ENCODE data around the gene ZNF605. TPM values are rescaled to one million over a fixed set of nuclear protein-coding genes. Genes with fewer than 3 reads are reported as not detected.

Gene ZNF605
- polyA plus RNA-seq, 3 donors, result 0.32 to 1.9 (median 0.80) TPM

GRCh38 chr12:132950844-132951535, 5.1 kb downstream of the ZNF605 start:
- H3K4me1 ChIP-seq (ENCODE audit: control insufficient read depth in 1 of 2, insufficient read depth in 2 of 2, low read length in 2 of 2), result peaks cover 9 to 11% of the 10 kb centered on the region in 2 donors
- no peak for DNase-seq
- 96% methylated on average over 27 of the region's 27 CpGs for WGBS (ENCODE audit: insufficient coverage)
- no peak overlapping the region for H3K4me3 ChIP-seq (replicated peaks in 1 of 3; ENCODE audit: low read depth in 2 of 3, low read length in 3 of 3)
- intact Hi-C loops (cut with micrococcal nuclease), result no loop called here
- H3K9ac ChIP-seq (ENCODE audit: insufficient read depth, low read length, poor library complexity, severe bottlenecking), result no peak overlapping the region
- no peaks in the 10 kb centered on the region for H4K20me1 ChIP-seq (ENCODE audit: insufficient read depth, low read length)
- Mint-ChIP-seq H3K27ac (no peak overlapping the region), H3K27me3 (ENCODE audit: low read depth in 3 of 3) (peaks cover 0 to 2% (median 0%) of the 10 kb centered on the region in 3 donors), H3K4me1 (peaks cover 12% of the 10 kb centered on the region), H3K4me3 (no peak overlapping the region), H3K36me3 (peaks cover 26 to 44% of the 10 kb centered on the region in 2 donors), H3K9me3 (peaks cover 7 to 55% (median 19%) of the 10 kb centered on the region in 7 donors)
- H3K79me2 ChIP-seq (ENCODE audit: insufficient read depth, low read length), result no peaks in the 10 kb centered on the region
- H3K36me3 ChIP-seq (replicated peaks in 1 of 2; ENCODE audit: control insufficient read depth in 1 of 2, insufficient read depth in 2 of 2, low read length in 2 of 2), result peaks cover 8 to 48% of the 10 kb centered on the region in 2 donors
- no peak for TF ChIP-seq CTCF (IDR thresholded peaks at IDR 0.05)
- H3K27ac ChIP-seq (ENCODE audit: low read depth in 1 of 2, low read length in 2 of 2), result no peak overlapping the region
- H3K4me2 ChIP-seq (replicated peaks; ENCODE audit: extremely low read depth, low read length, poor library complexity, severe bottlenecking), result no peak overlapping the region
- no peak overlapping the region for H2AFZ ChIP-seq (ENCODE audit: insufficient read depth, low read depth, low read length, poor library complexity, severe bottlenecking)
- peaks cover 80 to 89% of the 10 kb centered on the region in 2 donors for H3K9me3 ChIP-seq (replicated peaks in 1 of 2; ENCODE audit: control insufficient read depth in 1 of 2, insufficient read depth in 1 of 2, low read length in 2 of 2)
- no peaks in the 10 kb centered on the region for H3K27me3 ChIP-seq (ENCODE audit: control insufficient read depth in 2 of 2, insufficient read depth in 2 of 2, low read length in 2 of 2)

- H3K9ac ChIP-seq (ENCODE audit: insufficient read depth, low read length, poor library complexity, severe bottlenecking), result no peak overlapping the region
- no peak overlapping the region for H3K4me3 Mint-ChIP-seq
- H3K27ac ChIP-seq (ENCODE audit: low read depth in 1 of 2, low read length in 2 of 2), result no peak overlapping the region
- no peak overlapping the region for H3K4me2 ChIP-seq (replicated peaks; ENCODE audit: extremely low read depth, low read length, poor library complexity, severe bottlenecking)
- H4K20me1 ChIP-seq (ENCODE audit: insufficient read depth, low read length), result no peaks in the 10 kb centered on the region
- no peak for TF ChIP-seq CTCF (IDR thresholded peaks at IDR 0.05)
- peaks cover 33 to 52% of the 10 kb centered on the region in 2 donors for H3K36me3 Mint-ChIP-seq
- H3K4me1 ChIP-seq (ENCODE audit: control insufficient read depth in 1 of 2, insufficient read depth in 2 of 2, low read length in 2 of 2), result peaks cover 4 to 5% of the 10 kb centered on the region in 2 donors
- intact Hi-C loops (cut with micrococcal nuclease), result loop anchor here in 1 of 2 donors (5.0 kb wide), 1 partner anchor 38 kb away; no protein-coding TSS in a partner anchor
- H3K36me3 ChIP-seq (replicated peaks in 1 of 2; ENCODE audit: control insufficient read depth in 1 of 2, insufficient read depth in 2 of 2, low read length in 2 of 2), result peaks cover 14 to 56% of the 10 kb centered on the region in 2 donors
- WGBS (ENCODE audit: insufficient coverage), result 98% methylated on average over 30 of the region's 30 CpGs
- no peak overlapping the region for H2AFZ ChIP-seq (ENCODE audit: insufficient read depth, low read depth, low read length, poor library complexity, severe bottlenecking)
- H3K4me3 ChIP-seq (replicated peaks in 1 of 3; ENCODE audit: low read depth in 2 of 3, low read length in 3 of 3), result peak overlapping the region in 1 of 3 experiments; percentile 25
- H3K9me3 Mint-ChIP-seq, result peaks cover 7 to 59% (median 26%) of the 10 kb centered on the region in 7 donors
- H3K4me1 Mint-ChIP-seq, result peaks cover 7% of the 10 kb centered on the region
- H3K27me3 ChIP-seq (ENCODE audit: control insufficient read depth in 2 of 2, insufficient read depth in 2 of 2, low read length in 2 of 2), result no peaks in the 10 kb centered on the region
- no peak for DNase-seq
- H3K79me2 ChIP-seq (ENCODE audit: insufficient read depth, low read length), result no peaks in the 10 kb centered on the region
- no peak overlapping the region for H3K27ac Mint-ChIP-seq
- H3K9me3 ChIP-seq (replicated peaks in 1 of 2; ENCODE audit: control insufficient read depth in 1 of 2, insufficient read depth in 1 of 2, low read length in 2 of 2), result peaks cover 88 to 92% of the 10 kb centered on the region in 2 donors
- H3K27me3 Mint-ChIP-seq (ENCODE audit: low read depth in 3 of 3), result peaks cover 0 to 2% (median 0%) of the 10 kb centered on the region in 3 donors
Observed at GRCh38 chr12:132949936-132950837, 5.9 kb downstream of the ZNF605 start.

All from CD14-positive monocyte (primary cell).